ENCODE data around the gene CPSF4L.

The CPSF4L gene

DNA sequence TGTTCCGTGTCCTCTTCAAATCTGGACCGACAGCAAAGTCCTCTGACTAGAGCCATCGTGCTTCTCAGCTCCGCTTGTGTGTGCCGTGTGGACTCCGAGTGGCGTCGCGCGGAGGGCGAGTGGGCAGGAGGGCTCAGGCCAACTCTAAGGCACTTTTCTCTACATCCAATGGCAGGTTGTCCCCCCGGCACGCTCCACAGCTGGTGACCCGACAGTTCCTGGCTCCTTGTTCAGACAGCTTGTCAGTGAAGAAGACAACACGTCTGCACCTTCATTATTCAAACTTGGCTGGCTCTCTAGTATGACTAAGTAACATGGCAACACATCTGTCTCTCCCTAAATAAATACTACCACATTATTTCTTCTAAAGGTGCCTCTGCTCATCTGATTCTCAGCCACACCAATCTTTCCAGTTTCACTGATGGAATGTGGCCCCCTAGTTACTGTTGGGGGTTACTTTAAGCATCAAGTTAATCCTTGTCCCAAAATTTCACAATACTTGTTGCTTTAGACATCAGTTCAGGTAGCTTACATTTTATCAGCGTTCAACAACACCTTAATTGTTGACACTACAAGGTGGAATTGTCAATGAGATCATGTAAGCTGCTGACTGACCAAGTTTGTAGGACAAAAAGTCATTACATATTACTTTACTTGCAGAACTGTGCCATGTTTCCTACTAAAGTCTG, 53.4 kb downstream of the CPSF4L start:
- H3K27ac ChIP-seq = no peak overlapping the region
- DNase-seq (ENCODE audit: low read depth, low spot score) = no peak

DNA sequence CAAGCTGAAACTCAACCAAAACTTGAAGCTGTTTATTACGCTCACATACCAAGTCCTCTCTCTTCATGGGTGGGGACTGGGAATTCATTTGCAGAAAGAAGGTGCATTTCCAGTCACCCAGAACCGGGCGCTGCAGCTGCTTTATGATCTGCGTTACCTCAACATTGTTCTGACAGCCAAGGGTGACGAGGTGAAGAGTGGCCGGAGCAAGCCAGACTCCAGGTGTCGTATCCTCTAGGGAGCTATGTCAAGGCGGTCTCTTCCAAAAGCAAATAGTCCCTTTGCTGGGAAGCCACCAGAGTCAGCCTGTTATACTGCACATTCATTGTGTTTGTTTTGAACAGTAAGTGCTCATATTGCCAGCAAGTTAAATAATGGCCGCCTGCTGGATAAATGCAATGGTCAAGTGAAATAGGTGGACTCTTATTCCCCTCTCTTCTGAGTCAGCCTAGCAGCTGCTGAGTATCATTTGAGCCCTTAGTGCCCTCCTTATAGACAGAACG, 56.2 kb downstream of the CPSF4L start:
- DNase-seq (ENCODE audit: low read depth, low spot score) = no peak

DNA sequence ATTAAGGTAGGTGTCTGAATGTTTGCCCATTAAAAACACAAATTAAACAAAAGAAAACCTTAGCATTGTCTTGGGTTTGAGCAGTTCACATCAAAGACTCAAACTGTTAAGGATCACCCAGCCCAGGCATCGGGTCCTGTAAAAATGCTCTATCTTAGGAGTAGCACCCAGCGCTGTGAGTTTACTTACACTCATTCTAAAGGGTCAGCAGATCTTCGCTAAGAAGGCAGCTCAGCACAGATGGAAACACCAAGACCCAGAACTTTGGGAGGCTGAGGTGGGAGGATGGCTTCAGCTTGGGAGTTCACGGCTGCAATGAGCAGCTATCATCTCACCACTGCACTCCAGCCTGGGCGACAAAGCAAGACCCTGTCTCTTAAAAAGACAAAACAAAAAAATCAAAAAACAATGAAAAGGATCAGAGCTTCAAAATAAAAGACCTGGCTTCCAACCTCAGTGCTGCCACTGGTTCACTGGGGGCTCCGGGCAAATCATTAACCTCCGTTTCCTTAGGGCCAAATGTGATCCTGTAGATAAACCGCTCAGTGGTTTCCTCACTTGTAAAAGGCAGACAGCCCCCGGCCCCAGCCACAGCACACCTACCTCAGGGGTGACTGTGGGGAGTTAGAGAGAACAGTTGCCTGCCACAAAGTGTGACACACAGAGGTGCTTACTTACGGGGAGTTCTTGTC, 57.7 kb downstream of the CPSF4L start:
- no peak for DNase-seq (ENCODE audit: low read depth, low spot score)
- H3K27ac ChIP-seq = no peak overlapping the region

More for the DNA sequence above, 56.2 kb downstream of the CPSF4L start:
- no peak overlapping the region for H3K27ac ChIP-seq

DNA sequence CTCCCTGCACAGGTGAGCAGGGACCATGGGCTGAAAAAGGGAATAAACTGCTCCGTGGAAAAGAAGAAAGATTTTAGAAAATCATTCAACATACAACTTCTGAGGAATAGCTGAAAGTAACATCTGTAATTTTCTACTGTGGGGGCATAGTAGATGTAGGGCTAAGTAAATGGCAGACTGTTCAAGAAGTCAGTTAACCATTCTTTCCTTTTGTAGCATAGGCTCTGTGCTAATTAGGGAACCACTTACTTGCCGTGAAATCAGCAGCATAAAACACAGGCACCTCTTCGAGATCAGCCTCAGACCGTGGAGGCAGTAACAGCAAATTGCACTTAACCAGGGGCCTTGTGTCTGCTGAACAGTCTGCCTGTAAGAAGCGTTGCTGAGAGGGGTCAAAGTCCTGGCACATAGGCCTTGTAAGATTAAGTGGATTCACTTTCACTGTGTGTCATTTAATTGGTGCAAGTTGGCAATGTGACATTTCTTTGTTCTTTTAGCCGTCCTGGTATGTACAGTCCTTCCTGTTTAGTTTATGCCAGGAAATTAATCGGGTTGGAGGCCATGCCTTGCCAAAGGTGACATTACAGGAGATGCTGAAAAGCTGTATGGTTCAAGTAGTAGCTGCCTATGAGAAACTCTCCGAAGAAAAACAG, 58.4 kb downstream of the CPSF4L start:
- DNase-seq (ENCODE audit: low read depth, low spot score) = no peak
- no peak overlapping the region for H3K27ac ChIP-seq

DNA sequence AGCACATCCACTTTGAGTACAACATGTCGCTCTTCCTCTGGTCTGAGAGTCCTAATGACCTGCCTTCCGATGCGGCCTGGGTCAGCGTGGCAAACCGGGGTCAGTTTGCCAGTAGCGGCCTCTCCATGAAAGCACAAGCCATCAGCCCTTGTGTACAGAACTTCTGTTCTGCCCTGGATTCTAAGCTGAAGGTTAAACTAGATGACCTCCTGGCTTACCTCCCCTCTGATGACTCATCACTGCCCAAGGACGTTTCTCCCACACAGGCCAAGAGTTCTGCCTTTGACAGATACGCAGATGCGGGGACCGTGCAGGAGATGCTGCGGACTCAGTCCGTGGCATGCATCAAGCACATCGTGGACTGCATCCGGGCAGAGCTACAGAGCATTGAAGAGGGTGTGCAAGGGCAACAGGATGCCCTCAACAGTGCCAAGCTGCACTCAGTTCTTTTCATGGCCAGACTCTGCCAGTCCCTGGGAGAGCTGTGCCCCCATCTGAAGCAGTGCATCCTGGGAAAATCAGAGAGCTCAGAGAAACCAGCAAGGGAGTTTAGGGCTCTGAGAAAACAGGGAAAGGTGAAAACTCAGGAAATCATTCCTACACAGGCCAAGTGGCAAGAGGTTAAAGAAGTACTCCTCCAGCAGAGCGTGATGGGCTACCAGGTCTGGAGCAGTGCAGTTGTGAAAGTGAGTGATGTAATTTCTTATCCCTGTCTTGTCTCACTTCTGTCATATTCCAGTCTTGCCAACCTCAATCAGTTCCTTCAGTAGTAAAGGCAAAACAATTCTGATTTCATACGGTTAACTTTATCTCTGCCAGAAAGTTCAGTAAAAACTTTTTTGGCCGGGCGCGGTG, 60.2 kb downstream of the CPSF4L start:
- DNase-seq (ENCODE audit: low read depth, low spot score) = no peak
- no peak overlapping the region for H3K27ac ChIP-seq

DNA sequence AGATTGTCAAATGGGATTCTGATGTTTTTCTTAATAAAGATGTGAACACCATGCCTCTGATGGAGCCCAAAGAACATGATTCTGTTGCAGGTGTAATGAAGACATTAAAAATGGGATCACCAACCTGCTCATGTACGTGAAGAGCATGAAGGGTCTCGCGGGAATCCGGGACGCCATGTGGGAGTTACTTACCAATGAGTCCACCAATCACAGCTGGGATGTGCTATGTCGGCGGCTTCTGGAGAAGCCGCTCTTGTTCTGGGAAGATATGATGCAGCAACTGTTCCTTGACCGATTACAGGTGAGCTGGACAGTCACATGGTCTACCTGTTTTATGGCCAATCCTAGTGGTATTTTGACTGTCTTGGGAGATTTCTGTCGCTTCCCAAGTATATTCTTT, 61.2 kb downstream of the CPSF4L start:
- no peak for DNase-seq (ENCODE audit: low read depth, low spot score)
- no peak overlapping the region for H3K27ac ChIP-seq

DNA sequence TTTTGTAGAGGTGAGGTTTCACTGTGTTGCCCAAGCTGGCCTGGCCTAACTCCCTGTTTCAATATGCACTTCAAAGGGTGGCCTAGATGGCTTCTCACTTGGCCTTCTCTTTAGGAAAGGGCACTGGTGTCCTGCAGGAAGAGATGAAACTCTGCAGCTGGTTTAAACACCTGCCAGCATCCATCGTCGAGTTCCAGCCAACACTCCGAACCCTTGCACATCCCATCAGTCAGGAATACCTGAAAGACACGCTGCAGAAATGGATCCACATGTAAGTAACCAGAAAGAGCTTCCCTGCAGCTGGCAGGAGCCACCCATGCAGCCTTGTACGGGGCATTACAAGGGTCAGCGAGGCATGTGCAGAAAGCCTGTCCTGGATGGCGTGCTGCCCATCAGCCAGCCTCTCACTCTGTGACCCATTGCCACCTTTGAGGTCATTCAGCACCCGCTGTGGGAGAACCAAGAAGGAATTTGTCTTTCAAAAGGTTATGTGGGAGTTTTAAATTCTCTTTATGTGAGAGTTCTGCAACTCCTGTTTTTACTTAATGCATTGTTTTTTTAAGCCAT, 61.8 kb downstream of the CPSF4L start:
- DNase-seq (ENCODE audit: low read depth, low spot score) = no peak

DNA sequence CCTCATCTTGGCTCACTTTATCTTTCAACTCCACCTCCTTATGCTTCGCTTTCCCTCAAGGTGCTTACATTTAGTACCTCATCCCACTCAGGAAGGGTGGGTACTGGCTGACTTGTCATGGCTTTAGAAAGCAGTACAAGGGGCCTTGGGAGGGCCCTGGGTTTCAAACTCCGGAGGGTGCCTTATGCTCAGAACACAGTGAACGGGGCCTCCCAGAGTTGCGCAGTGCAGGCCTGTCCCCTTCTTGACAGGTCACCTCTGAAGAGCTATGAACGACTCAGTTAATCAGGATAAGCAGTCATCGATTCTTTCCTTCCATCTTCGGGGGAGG, 62.8 kb downstream of the CPSF4L start:
- no peak for DNase-seq (ENCODE audit: low read depth, low spot score)
- H3K27ac ChIP-seq = no peak overlapping the region

More for the DNA sequence above, 61.8 kb downstream of the CPSF4L start:
- H3K27ac ChIP-seq = no peak overlapping the region

All from epithelial cell of prostate (primary cell).